GM19238 (cell line): ENCODE results near the gene CLN5.

Experiments
- DNase-seq: peaks from one replicate; pipeline ENCODE4 v3.0.0; 2011; ENCODE audit warnings: low spot score; ENCODE audit not compliant: insufficient read length

The CLN5 gene

GRCh38 chr13:77016888-77017623 is 25.2 kb downstream of the CLN5 start:
- no peak for DNase-seq

- DNase-seq = no peak
These were observed 27.9 kb downstream of the CLN5 start for GRCh38 chr13:77019756-77020155.

DNA sequence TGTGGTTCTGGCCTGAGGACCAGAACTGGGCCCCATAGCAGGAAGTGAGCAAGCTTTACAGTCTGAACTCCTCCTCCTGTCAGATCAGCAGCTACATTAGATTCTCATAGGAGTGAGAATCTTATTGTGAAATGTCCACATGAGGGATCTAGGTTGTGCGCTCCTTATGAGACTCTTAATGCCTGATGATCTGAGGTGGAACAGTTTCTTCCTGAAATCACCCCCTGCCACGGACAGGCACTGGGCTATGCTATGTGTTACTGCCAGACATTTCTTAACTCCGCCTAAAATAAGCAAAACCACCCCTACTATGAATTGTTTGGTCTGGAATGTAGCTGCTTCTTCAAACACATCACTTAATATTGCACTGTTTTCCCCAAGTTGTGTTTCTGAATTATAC is 30.5 kb downstream of the CLN5 start:
- DNase-seq = no peak

GRCh38 chr13:77026255-77026860 is 34.5 kb downstream of the CLN5 start:
- peak; percentile 45 for DNase-seq

DNA sequence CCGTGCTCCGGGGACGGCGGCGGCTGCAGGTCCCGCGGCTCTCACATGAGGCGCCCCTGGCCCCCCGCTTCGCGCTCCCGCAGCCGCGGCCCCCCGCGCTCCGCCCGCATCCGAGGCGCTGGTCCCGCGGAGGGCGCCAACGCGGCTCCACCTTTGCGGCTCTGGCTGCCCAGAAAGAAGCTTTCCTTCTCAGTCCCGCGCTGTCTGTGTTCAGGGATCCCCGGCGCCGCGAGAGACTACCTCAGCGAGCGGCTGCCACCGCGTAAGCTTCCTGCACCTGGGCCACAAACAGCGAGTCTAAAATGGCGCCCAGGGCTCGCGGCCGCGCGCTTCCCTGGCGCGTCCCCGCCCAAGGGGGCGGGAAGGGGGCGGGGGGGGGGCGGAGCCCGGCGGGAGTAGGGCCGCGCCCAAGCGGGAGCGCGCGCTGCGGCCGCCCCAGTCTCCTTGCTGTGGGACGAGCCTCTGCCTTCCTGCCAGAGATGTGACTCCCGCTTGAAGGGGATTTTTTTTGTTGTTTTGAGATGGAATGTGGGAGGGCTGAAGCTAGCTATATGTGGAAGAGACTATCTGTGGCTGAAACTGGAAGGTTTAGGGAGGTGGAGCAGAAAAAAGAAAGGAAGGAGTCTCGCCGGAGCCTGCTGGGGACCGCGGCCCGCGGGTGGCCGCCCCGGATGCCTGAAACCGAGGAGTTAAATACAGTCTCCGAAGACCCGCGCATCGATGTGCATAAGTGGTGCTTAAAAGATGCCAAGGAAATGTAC is 35.2 kb downstream of the CLN5 start, which contains the start of gene FBXL3:
TSS of gene FBXL3 (minus strand) at position 299 of the 761 bp plus-strand sequence. CDS start 5,299 bp downstream, outside the sequence.
- DNase-seq = peak; percentile 77

DNA sequence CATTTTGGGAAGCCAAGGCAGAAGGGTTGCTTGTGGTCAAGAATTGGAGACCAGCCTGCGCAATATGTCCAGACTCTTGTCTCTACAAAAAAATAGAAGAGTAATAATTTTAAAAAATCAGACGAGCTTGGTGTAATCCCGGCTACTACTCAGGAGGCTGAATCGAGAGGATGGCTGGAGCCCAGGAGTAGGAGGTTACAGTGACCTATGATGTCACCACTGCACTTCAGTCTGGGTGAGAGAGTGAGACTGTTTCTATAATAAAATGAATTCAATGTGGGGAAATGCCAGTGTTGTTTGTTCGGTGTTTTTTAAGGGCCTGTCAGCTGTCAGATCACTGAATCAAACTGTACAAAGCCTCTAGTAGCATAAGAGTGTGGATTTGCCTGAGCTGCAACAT is 36.3 kb downstream of the CLN5 start:
- no peak for DNase-seq

DNA sequence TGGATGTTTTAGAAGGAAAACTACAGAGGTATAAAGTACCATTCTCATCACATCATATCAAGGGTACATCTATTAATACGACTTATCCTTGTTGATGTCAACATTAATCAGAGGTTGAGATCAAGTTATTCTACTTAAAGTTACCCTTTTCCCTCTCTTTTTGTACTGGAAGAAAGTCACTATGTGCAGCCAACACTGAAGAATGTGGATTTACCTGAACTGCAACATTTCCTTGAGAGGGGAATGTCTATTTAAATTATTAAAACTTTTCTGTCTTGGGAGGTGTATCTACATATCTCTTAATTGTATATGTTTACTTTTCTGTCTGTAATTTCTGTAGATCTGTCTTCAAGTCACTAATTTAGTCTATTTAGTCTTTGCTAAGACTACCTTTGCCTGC is 37.6 kb downstream of the CLN5 start:
- DNase-seq = no peak

- no peak for DNase-seq
These were observed 39.9 kb downstream of the CLN5 start for GRCh38 chr13:77031656-77032243.

- no peak for DNase-seq
These were observed 41.9 kb downstream of the CLN5 start for GRCh38 chr13:77033717-77034302.

GRCh38 chr13:77034881-77035280 is 43.0 kb downstream of the CLN5 start:
- DNase-seq = no peak

- no peak for DNase-seq
These were observed 44.4 kb downstream of the CLN5 start for GRCh38 chr13:77036279-77036678.

DNA sequence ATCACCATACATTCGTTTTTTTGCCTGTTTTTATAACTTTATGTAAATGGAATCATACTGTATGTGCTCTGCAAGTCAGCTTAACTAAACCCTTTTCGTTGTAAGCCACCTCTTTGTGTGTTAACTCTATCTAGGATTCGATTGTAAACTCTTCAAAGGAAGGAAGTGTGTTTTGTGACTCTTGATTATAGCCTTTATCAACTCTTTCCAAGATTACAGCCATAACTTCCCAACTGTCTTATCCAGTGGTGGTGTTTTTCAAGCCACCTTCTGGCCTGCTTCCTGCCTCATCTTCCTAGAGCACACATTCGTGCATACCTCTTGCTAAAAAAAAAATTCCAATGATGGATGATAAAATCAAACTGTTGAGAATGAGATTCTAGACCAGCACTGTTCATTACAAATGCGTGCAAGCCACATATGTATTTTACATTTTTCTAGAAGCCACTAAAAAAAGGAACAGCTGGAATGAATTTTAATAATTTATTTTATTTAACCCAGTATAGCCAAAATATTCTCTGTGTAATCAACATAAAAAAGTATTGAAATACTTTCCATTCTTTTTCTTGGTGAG is 47.1 kb downstream of the CLN5 start:
- no peak for DNase-seq

DNA sequence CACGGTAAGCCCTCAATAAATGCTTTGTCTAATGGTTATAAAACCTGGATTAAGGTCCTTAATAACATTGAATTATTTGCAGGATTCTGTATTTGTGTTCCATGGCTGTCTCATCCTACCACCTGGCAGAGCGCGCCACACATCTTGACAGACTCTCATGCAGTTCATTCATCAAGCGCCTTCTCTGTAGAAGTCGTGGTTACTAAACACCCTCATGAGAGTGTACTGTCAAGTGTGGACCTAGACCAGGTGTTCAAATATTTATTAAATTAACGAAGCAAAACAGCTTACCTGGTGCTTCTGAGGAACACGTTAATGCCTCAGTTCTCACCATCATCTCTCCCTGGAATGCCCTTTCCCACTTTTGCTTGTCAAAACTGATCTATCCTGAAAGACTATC is 48.2 kb downstream of the CLN5 start:
- DNase-seq = no peak

GRCh38 chr13:77040835-77041234 is 49.0 kb downstream of the CLN5 start:
- DNase-seq = no peak

DNA sequence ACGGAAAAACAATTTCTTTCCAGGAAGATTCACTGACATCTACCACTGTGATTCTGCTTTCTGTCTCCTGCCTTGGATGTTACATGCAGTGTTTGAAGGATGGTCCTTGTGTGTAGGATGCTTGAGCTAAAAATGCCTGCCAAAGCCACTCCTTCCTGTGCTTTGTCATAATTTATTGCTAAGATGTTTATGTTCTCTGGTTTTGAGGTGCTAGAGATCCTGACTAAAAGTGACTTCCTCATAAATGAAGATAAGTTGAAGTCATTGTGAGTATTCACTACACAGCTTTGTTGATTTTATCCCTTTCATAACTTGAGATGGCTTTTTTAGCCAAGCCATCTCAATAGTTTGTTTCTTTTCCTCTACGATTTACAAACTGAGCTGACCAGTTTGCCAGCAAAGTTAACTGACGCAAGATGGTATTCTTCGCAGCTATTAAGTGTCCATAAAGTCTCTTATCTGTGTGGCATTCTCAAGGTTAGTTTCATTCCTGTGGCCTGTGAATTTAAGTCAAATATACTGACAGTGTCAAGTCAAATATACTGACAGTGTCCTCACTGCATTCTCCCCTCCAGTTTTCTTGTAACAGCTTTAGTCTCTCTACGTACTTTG is 50.8 kb downstream of the CLN5 start:
- no peak for DNase-seq

- DNase-seq = no peak
These were observed 55.9 kb downstream of the CLN5 start for GRCh38 chr13:77047649-77048343.

- no peak for DNase-seq
These were observed 56.8 kb downstream of the CLN5 start for GRCh38 chr13:77048681-77049080.

GRCh38 chr13:77053192-77053591 is 61.3 kb downstream of the CLN5 start:
- DNase-seq = no peak
